Measurements from ENCODE around the gene DHRSX.

DNA sequence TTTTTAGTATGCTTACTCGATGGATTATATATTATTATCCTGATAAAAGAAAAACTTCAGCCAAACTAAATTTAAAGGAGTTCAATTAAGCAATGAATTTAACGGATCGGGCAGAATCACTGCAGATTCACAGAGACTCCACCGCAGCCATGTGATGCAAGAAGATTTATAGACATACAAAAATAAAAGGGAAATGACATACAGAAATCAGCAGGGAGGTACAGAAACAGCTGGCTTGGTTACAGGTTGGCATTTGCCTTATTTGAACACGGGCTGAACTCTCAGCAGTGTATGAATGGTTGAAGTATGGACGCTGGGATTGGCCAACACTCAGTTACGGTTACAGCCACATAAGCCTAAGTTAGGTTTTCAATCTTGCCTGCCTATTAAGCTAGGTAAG is 35.4 kb upstream of the DHRSX start:
- TF ChIP-seq, protein P1, sequence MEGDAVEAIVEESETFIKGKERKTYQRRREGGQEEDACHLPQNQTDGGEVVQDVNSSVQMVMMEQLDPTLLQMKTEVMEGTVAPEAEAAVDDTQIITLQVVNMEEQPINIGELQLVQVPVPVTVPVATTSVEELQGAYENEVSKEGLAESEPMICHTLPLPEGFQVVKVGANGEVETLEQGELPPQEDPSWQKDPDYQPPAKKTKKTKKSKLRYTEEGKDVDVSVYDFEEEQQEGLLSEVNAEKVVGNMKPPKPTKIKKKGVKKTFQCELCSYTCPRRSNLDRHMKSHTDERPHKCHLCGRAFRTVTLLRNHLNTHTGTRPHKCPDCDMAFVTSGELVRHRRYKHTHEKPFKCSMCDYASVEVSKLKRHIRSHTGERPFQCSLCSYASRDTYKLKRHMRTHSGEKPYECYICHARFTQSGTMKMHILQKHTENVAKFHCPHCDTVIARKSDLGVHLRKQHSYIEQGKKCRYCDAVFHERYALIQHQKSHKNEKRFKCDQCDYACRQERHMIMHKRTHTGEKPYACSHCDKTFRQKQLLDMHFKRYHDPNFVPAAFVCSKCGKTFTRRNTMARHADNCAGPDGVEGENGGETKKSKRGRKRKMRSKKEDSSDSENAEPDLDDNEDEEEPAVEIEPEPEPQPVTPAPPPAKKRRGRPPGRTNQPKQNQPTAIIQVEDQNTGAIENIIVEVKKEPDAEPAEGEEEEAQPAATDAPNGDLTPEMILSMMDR (IDR thresholded peaks at IDR 0.05; ENCODE audit: poor library complexity) = no peak
- TF ChIP-seq EZH2 (IDR thresholded peaks at IDR 0.05; ENCODE audit: borderline replicate concordance) (no peak), EZH2phosphoT487 (IDR thresholded peaks at IDR 0.05; ENCODE audit: low read depth, severe bottlenecking, unreplicated experiment) (no peak)
